ENCODE results near the gene PITPNC1. TPM values are rescaled to one million over a fixed set of nuclear protein-coding genes. Genes with fewer than 3 reads are reported as not detected.
"Not testable (repeated sequence)": the region's sequence is repeated elsewhere in the genome, so short reads cannot be mapped to it uniquely, and the experiment has no call there.

PITPNC1 gene
- total and polyA plus RNA-seq, 7 donors: 3.0 to 15.7 (median 5.6) TPM

DNA sequence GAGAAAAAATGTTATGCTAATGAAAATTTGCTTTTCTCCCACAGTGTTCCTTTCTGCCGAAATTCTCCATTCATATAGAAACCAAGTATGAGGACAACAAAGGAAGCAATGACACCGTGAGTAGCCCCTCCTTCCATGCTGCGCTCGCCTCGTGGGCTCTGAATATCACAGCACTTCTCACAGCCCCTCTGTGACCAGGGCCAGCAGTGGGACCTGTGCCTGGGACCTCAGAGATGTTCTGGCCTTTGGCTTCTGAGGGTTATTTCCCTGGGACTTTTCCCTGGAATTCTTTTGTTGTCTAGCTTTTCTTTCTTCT is 201.0 kb downstream of the PITPNC1 start:
- H3K4me3 ChIP-seq: no peak overlapping the region
- intact Hi-C loops (cut with DNase I): no loop called here
- H3K9me3 ChIP-seq: no peaks in the 10 kb centered on the region
- DNase-seq: peak; percentile 7
- no peaks in the 10 kb centered on the region for H3K36me3 ChIP-seq
- H3K4me1 ChIP-seq: peaks cover 0 to 8% (median 6%) of the 10 kb centered on the region in 4 donors
- no peak overlapping the region for H3K27ac ChIP-seq
- no peaks in the 10 kb centered on the region for H3K27me3 ChIP-seq
- TF ChIP-seq POLR2A (IDR thresholded peaks at IDR 0.05): no peak
- TF ChIP-seq POLR2AphosphoS5 (IDR thresholded peaks at IDR 0.05): no peak
- no peak for TF ChIP-seq EP300 (IDR thresholded peaks at IDR 0.05)
- TF ChIP-seq, protein P1, sequence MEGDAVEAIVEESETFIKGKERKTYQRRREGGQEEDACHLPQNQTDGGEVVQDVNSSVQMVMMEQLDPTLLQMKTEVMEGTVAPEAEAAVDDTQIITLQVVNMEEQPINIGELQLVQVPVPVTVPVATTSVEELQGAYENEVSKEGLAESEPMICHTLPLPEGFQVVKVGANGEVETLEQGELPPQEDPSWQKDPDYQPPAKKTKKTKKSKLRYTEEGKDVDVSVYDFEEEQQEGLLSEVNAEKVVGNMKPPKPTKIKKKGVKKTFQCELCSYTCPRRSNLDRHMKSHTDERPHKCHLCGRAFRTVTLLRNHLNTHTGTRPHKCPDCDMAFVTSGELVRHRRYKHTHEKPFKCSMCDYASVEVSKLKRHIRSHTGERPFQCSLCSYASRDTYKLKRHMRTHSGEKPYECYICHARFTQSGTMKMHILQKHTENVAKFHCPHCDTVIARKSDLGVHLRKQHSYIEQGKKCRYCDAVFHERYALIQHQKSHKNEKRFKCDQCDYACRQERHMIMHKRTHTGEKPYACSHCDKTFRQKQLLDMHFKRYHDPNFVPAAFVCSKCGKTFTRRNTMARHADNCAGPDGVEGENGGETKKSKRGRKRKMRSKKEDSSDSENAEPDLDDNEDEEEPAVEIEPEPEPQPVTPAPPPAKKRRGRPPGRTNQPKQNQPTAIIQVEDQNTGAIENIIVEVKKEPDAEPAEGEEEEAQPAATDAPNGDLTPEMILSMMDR (IDR thresholded peaks at IDR 0.05): no peak
- WGBS, 2 donors: 80 to 85% methylated on average over 5 of the region's 5 CpGs

DNA sequence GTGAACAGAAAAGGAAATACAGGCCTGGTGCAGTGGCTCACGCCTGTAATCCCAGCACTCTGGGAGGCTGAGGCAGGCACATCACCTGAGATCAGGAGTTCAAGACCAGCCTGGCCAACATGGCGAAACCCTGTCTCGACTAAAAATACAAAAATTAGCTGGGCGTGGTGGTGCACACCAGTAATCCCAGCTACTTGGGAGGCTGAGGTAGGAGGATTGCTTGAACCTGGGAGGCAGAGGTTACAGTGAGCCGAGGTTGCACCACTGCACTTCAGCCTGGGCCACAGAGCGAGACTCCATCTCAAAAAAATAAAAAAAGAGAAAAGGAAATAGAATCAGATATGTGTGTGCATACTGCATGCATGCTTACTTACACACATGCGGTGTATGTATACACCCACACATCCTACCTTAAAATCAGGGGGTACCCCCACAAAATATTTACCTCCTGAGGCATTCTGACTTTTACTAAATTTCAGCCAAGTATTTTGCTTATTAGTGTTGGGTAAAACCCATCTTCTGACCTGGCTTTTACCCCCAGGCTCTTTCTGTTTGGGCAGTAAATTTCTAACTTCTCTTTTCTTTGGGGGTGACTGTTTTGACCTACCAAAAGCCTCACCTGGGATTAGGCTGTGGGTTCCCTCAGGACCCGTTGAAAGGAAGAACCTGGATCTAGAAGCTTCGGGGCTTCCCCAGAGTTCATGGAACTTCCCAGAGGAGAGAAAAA is 201.8 kb downstream of the PITPNC1 start:
- intact Hi-C loops (cut with DNase I); H3K4me3 ChIP-seq; H3K9me3 ChIP-seq; H3K27me3 ChIP-seq; H3K36me3 ChIP-seq; H3K27ac ChIP-seq: not testable (repeated sequence)
- peaks cover 0 to 10% (median 7%) of the 10 kb centered on the region in 4 donors for H3K4me1 ChIP-seq
- 87 to 94% methylated on average over 9 of the region's 9 CpGs for WGBS, 2 donors
- DNase-seq: peak; percentile 2

- Histone ChIP-seq H3K27ac (peak overlapping the region in 1 of 4 donors; percentile 20), H3K36me3 (no peaks in the 10 kb centered on the region), H3K4me1 (peaks cover 0 to 10% (median 7%) of the 10 kb centered on the region in 4 donors), H3K4me3 (no peak overlapping the region), H3K9me3 (no peaks in the 10 kb centered on the region), H3K27me3 (no peaks in the 10 kb centered on the region)
- no peak for DNase-seq
- TF ChIP-seq EP300 (IDR thresholded peaks at IDR 0.05) (no peak), POLR2AphosphoS5 (IDR thresholded peaks at IDR 0.05) (peak in 2 of 4 donors; percentile 26 to 35), POLR2A (IDR thresholded peaks at IDR 0.05) (no peak)
- intact Hi-C loops (cut with DNase I): no loop called here
- 14 to 58% methylated on average over 6 of the region's 6 CpGs for WGBS, 2 donors
Observed at GRCh38 chr17:67582673-67583081, 205.6 kb downstream of the PITPNC1 start.

GRCh38 chr17:67585077-67585602 is 208.1 kb downstream of the PITPNC1 start:
- intact Hi-C loops (cut with DNase I): no loop called here
- H3K4me3 ChIP-seq: no peak overlapping the region
- peaks cover 0 to 10% (median 7%) of the 10 kb centered on the region in 4 donors for H3K4me1 ChIP-seq
- TF ChIP-seq, protein P1 (IDR thresholded peaks at IDR 0.05): no peak
- TF ChIP-seq POLR2AphosphoS5 (IDR thresholded peaks at IDR 0.05) (no peak), POLR2A (IDR thresholded peaks at IDR 0.05) (no peak), EP300 (IDR thresholded peaks at IDR 0.05) (no peak)
- no peaks in the 10 kb centered on the region for H3K27me3 ChIP-seq
- H3K27ac ChIP-seq: no peak overlapping the region
- 76 to 82% methylated on average over 4 of the region's 4 CpGs for WGBS, 2 donors
- no peaks in the 10 kb centered on the region for H3K36me3 ChIP-seq
- DNase-seq: no peak
- no peaks in the 10 kb centered on the region for H3K9me3 ChIP-seq

DNA sequence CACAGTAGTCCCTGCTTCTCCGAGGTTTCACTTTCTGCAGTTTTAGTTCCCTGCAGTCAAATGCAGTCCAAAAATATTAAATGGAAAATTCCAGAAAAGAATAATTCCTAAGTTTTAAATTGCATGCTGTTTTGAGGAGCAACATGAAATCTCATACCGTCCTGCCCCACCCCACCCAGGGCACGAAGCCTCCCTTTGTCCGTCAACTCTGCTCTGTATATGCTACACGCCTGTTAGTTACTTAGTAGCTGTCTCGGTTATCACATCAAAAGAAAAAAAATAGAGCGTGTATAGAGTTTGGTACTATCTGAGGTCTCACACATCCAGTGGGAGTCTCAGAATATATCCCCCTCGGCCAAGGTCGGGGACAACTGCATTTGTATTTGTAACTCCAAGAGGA is 211.2 kb downstream of the PITPNC1 start:
- intact Hi-C loops (cut with DNase I): no loop called here
- H3K4me3 ChIP-seq: no peak overlapping the region

DNA sequence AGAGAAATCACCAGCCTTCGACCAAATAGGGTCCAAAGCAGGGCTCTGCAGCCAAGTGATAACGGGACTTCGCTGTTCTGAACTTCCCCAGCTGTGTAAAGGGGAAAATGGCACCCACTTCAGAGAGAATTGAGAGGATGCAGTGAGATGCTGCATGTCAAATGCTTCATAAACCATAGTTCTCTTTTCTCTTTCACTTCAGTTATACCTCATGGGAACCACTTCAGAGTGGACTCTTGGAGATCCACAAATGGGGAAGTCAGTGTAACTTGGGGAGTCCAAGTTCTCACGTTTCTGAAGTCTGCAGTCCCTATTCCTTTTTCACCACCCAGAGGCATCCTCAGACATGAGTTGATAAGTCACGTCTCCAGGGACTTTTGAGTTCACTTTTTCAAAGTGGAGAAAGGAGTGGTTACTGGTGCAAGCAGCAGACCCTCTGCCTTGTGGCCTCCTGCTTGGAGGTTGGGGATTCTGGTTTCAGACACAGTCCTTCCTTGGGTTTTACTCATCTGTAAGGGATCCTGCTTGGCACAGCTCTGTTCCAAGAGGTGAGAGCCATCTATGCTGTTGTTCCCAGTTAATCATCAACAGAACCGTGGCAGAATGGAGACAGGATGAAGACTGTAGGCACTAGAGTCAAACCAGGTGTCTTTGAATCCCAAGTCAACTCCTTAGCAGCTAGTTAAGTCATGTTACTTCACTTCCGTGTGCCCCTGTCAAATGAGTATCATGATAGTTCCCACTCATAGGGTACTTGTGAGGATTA is 217.2 kb downstream of the PITPNC1 start:
- TF ChIP-seq POLR2AphosphoS5 (IDR thresholded peaks at IDR 0.05) (no peak), POLR2A (IDR thresholded peaks at IDR 0.05) (no peak), EP300 (IDR thresholded peaks at IDR 0.05) (no peak)
- TF ChIP-seq, protein P1 (IDR thresholded peaks at IDR 0.05): no peak
- Histone ChIP-seq H3K4me1 (no peaks in the 10 kb centered on the region), H3K27ac (no peak overlapping the region), H3K27me3 (no peaks in the 10 kb centered on the region), H3K4me3 (no peak overlapping the region), H3K36me3 (no peaks in the 10 kb centered on the region), H3K9me3 (no peaks in the 10 kb centered on the region)
- intact Hi-C loops (cut with DNase I): no loop called here
- peak; percentile 18 for DNase-seq
- 42 to 73% methylated on average over 7 of the region's 7 CpGs for whole genome bisulfite sequencing, 2 donors

More for the DNA sequence above, 211.2 kb downstream of the PITPNC1 start:
- H3K4me1 ChIP-seq: peaks cover 0 to under 1% (median 0%) of the 10 kb centered on the region in 4 donors
- TF ChIP-seq EP300 (IDR thresholded peaks at IDR 0.05) (no peak), POLR2A (IDR thresholded peaks at IDR 0.05) (no peak)
- H3K27ac ChIP-seq: no peak overlapping the region
- H3K27me3 ChIP-seq: no peaks in the 10 kb centered on the region
- no peak for DNase-seq
- no peaks in the 10 kb centered on the region for H3K36me3 ChIP-seq
- WGBS, 2 donors: 94% methylated on average over 9 of the region's 9 CpGs
- H3K9me3 ChIP-seq: no peaks in the 10 kb centered on the region
